ENCODE data around the gene LACTBL1.

Gene LACTBL1

DNA sequence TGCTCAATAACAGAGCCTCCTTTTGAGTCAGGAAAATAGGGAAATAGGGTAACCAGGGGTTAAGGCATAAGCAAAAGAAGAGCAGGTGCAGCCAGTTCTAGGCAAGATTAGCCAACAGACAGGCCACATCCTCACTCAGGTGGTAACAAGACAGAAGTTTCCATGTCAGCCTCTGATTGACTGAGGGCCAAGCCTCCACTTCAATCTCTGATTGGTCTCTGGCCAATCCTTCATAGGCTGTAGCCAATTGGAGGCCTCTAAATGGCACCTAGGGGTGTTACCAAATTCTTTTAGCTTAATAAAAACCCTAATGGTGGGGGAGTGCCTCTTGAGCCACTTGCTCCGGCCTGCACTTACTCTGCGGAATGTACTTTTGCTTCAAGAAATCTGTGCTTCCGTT is 37.2 kb downstream of the LACTBL1 start:
- Mint-ChIP-seq H3K4me3 (no peak overlapping the region), H3K4me1 (peaks cover 7% of the 10 kb centered on the region), H3K27ac (no peak overlapping the region), H3K27me3 (ENCODE audit: low read depth) (peaks cover 3% of the 10 kb centered on the region), H3K36me3 (ENCODE audit: low read depth) (no peaks in the 10 kb centered on the region), H3K9me3 (peaks cover 13% of the 10 kb centered on the region)
- TF ChIP-seq, protein P1, sequence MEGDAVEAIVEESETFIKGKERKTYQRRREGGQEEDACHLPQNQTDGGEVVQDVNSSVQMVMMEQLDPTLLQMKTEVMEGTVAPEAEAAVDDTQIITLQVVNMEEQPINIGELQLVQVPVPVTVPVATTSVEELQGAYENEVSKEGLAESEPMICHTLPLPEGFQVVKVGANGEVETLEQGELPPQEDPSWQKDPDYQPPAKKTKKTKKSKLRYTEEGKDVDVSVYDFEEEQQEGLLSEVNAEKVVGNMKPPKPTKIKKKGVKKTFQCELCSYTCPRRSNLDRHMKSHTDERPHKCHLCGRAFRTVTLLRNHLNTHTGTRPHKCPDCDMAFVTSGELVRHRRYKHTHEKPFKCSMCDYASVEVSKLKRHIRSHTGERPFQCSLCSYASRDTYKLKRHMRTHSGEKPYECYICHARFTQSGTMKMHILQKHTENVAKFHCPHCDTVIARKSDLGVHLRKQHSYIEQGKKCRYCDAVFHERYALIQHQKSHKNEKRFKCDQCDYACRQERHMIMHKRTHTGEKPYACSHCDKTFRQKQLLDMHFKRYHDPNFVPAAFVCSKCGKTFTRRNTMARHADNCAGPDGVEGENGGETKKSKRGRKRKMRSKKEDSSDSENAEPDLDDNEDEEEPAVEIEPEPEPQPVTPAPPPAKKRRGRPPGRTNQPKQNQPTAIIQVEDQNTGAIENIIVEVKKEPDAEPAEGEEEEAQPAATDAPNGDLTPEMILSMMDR (IDR thresholded peaks at IDR 0.05; ENCODE audit: unreplicated experiment in 3 of 3), result no peak

DNA sequence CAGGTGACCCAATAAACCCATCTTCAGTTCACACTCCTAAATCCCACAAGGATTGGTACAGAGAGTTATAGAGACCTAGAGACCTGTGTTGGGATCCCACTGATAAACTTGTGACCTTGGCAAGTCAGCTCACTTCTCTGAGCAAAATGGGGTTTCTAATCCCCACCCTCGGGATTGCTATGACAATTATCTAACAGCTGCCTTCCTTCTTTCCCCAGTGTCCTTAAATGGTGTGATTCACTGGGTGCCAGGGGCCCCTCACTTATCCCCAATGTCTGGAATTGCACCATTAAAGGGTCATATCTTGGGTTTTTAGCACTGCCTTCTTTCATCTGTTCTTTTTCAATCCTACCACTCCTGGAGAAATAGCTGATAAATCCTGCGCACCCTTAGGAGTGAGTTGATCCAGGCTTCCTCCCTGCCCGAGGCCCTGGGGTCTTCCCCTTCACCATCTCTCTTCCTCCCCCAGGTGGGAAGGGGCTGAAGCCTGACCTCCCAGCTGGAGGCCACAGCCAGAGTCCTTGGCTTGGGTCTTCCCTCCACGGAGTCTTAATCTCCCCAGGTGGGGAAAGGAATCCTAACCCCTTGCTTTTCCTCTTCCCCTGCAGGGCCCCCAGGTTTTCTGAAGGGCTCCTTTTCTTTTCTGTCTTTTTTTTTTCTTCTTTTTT is 39.7 kb downstream of the LACTBL1 start:
- Mint-ChIP-seq H3K27me3 (ENCODE audit: low read depth) (peaks cover 11% of the 10 kb centered on the region), H3K27ac (no peak overlapping the region), H3K4me1 (peaks cover 13% of the 10 kb centered on the region), H3K4me3 (no peak overlapping the region), H3K9me3 (peaks cover 6% of the 10 kb centered on the region), H3K36me3 (ENCODE audit: low read depth) (no peaks in the 10 kb centered on the region)
- TF ChIP-seq, protein P1 (IDR thresholded peaks at IDR 0.05; ENCODE audit: unreplicated experiment in 3 of 3), result no peak

DNA sequence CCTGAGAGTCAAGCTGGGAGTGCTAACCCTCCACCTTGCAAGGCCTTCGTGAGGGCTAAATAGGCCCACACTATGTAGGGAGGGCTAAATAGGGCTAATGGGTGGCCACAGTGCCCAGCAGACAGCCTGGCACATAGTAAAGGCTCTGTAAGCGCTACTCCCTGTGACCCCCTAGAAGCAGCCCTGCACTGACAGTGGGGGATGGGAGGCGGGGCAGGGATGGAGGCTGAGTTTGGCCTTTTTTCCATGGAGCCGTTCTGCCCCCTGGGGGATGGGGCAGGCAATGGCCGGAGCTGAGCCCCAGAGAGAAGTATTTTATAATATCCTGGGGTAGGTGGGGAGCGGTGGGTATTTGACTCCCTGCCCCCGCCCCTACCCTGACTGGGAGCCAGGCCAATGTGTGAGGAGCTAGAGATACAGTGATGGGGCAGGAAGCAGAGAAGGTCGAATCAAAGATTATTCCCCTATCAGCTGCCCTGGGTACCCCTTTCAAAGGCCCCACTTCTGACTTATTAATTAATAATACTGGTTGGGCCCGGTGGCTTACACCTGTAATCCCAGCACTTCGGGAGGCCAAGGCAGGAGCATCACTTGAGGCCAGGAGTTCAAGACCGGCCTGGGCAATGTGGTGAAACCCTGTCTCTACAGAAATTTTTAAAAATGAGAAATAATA is 42.3 kb downstream of the LACTBL1 start:
- no peaks in the 10 kb centered on the region for H3K36me3 Mint-ChIP-seq (ENCODE audit: low read depth)
- H3K27me3 Mint-ChIP-seq (ENCODE audit: low read depth), result peaks cover 13% of the 10 kb centered on the region
- no peak overlapping the region for H3K4me3 Mint-ChIP-seq
- H3K27ac Mint-ChIP-seq, result no peak overlapping the region
- H3K4me1 Mint-ChIP-seq, result peaks cover 13% of the 10 kb centered on the region
- H3K9me3 Mint-ChIP-seq, result peaks cover 3% of the 10 kb centered on the region
- TF ChIP-seq, protein P1 (IDR thresholded peaks at IDR 0.05; ENCODE audit: unreplicated experiment in 3 of 3), result peak; percentile 60 to 68 (median 64)

DNA sequence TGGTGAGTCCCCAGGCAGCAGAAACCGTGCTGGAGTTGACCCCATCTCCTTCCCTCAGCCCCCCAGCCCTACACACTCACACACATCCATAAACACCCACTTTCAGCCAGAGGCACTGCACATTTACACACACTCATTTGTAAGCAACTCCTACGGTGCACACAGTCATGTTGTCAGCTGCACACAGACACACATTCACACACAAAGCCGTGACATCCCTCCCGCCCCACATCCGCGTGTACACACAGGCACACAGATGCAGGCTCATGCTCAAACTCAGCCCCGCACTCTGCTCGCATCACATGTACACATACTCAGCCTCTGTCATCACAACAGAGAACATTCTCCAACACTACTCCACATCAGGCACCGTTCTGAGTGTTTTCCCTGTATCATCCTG is 47.6 kb downstream of the LACTBL1 start:
- Mint-ChIP-seq H3K4me1 (peaks cover 33% of the 10 kb centered on the region), H3K4me3 (no peak overlapping the region), H3K27ac (peak overlapping the region in 2 of 3 experiments; percentile 53 to 66), H3K27me3 (ENCODE audit: low read depth) (peaks cover 25% of the 10 kb centered on the region), H3K9me3 (peaks cover 6% of the 10 kb centered on the region), H3K36me3 (ENCODE audit: low read depth) (no peaks in the 10 kb centered on the region)
- TF ChIP-seq, protein P1 (IDR thresholded peaks at IDR 0.05; ENCODE audit: unreplicated experiment in 3 of 3), result no peak

DNA sequence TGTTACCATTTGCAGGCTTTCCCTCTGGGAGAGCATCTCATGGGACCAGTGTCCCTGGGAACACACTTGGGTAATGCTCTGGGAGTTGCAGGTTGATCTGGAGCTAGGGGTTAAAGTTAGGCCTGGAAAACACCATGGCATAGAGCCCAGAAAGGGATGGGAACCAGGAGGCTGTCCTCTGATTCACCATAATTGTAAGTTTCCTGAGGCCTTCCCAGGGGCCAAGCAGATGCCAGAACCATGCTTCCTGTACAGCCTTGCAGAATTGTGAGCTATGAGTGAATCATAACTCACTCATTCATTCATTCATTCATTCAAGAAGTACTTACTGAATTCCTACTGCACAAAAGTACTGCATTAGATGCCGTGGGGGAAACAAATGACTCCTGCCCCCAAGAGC is 50.0 kb downstream of the LACTBL1 start:
- Mint-ChIP-seq H3K27ac (peak overlapping the region; percentile 91 to 98 (median 94)), H3K27me3 (ENCODE audit: low read depth) (peaks cover 17% of the 10 kb centered on the region), H3K4me1 (peaks cover 44% of the 10 kb centered on the region), H3K4me3 (no peak overlapping the region), H3K36me3 (ENCODE audit: low read depth) (no peaks in the 10 kb centered on the region), H3K9me3 (peaks cover 6% of the 10 kb centered on the region)
- TF ChIP-seq, protein P1 (IDR thresholded peaks at IDR 0.05; ENCODE audit: unreplicated experiment in 3 of 3), result no peak

All from nephron (organoid).